Common myeloid progenitor, CD34-positive (primary cell): ENCODE measurements around the gene MATN1.

ENCODE experiments used
- CTCF ChIA-PET: fragments of 350-600 bp; sonication (Branson Sonifier 250); formaldehyde crosslinking; loops from one replicate; lab custom pipeline; 2021; ENCODE audit warnings: antibody characterized with exemption; lab: Charles Lee
- POLR2A ChIA-PET: fragments of 350-600 bp; sonication (Branson Sonifier 250); formaldehyde crosslinking; loops from one replicate; lab custom pipeline; 2021; ENCODE audit warnings: antibody characterized with exemption; lab: Charles Lee
- DNase-seq, 3 donors: peaks; one replicate each; pipeline versions ENCODE4 v3.0.0 to v3.0.0-alpha.2; 2013
- H3K27ac ChIP-seq, 2 experiments: 1 replicate in 1 of 2; 2 replicates in 1 of 2; pipeline ENCODE4 v1.7.0; 2013; ENCODE audit warnings: inconsistent platforms in 2 of 2, low read length in 2 of 2, mild to moderate bottlenecking in 2 of 2, low read depth in 1 of 2, moderate library complexity in 1 of 2; ENCODE audit not compliant: severe bottlenecking in 2 of 2, insufficient read depth in 1 of 2, poor library complexity in 1 of 2
- H3K27me3 ChIP-seq, 5 experiments: replicated peaks in 2 of 5; 1 replicate in 3 of 5; 2 replicates in 2 of 5; pipeline versions ENCODE4 v1.6.1 to v1.7.0; 2013; ENCODE audit warnings: low read length in 4 of 5, mild to moderate bottlenecking in 2 of 5, moderate library complexity in 2 of 5, inconsistent platforms in 1 of 5; ENCODE audit not compliant: insufficient read depth in 5 of 5, control insufficient read depth in 4 of 5
- H3K36me3 ChIP-seq, 4 experiments: 1 replicate in 2 of 4; 2 replicates in 2 of 4; pipeline versions ENCODE4 v1.6.1 to v1.7.0; 2013; ENCODE audit warnings: low read length in 3 of 4, control low read depth in 1 of 4, mild to moderate bottlenecking in 1 of 4; ENCODE audit not compliant: control insufficient read depth in 4 of 4, insufficient read depth in 4 of 4
- H3K4me1 ChIP-seq, 4 experiments: 1 replicate in 3 of 4; 2 replicates in 1 of 4; pipeline versions ENCODE4 v1.6.1 to v1.7.1; 2013; ENCODE audit warnings: low read length in 3 of 4, mild to moderate bottlenecking in 3 of 4, control low read depth in 1 of 4, inconsistent platforms in 1 of 4, moderate library complexity in 1 of 4; ENCODE audit not compliant: control insufficient read depth in 4 of 4, insufficient read depth in 4 of 4; ENCODE audit errors: control extremely low read depth in 1 of 4
- H3K4me3 ChIP-seq, 7 experiments: 1 replicate in 4 of 7; 2 replicates in 3 of 7; pipeline versions ENCODE4 v1.5.1 to v1.7.0; 2013; ENCODE audit warnings: mild to moderate bottlenecking in 7 of 7, low read length in 6 of 7, moderate library complexity in 6 of 7, inconsistent platforms in 2 of 7, low read depth in 2 of 7, control low read depth in 1 of 7; ENCODE audit not compliant: insufficient read depth in 4 of 7, control insufficient read depth in 1 of 7; ENCODE audit errors: extremely low read depth in 1 of 7
- H3K9me3 ChIP-seq, 5 experiments: 1 replicate in 4 of 5; 2 replicates in 1 of 5; pipeline versions ENCODE4 v1.6.1 to v1.7.1; 2013; ENCODE audit warnings: low read length in 4 of 5, mild to moderate bottlenecking in 2 of 5, inconsistent platforms in 1 of 5, low read depth in 1 of 5, moderate library complexity in 1 of 5; ENCODE audit not compliant: control insufficient read depth in 4 of 5, insufficient read depth in 2 of 5; ENCODE audit errors: control extremely low read depth in 1 of 5
- WGBS: methylation state at CpG from one replicate; pipeline ENCODE4 v1.1.5; 2013; ENCODE audit not compliant: insufficient coverage; 5-methylcytosine and 5-hydroxymethylcytosine counted together

MATN1 gene

DNA sequence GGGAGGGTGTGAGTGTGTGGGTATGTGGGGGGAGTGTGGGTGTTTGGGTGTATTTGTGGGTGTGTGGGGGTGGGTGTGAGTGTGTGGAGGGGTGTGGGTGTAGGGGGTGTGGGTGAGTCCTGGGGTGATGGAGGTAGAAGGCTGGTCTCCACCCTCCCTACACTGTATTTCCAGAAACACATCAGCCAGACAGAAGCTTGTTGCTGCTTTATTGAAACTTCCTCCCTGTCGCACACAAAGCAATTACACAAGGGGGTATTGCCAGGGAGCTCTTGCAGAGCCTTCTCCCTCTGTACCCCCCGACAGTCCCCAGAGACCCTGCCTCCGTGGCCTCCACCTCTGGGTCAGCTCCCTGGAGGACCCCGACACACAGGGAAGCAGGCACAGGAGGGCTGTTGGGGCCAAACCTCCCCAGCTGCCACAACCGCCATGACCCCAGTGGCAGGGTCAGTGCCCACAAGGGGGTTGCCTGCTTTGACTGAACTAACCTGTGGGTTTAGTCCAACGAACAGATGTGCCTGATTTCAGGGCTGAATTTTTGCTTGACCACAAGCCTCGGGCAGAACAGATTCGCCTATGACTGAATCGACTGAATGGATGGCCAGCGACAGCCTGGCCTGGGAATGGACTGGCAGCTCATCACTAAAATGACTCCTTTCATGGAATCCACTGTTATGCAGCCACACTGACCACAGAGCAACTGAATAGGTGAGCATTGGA, 9.1 kb upstream of the MATN1 start:
- Histone ChIP-seq H3K27me3 (no peaks in the 10 kb centered on the region), H3K4me1 (peaks cover 0 to 16% (median 5%) of the 10 kb centered on the region in 4 experiments), H3K9me3 (no peaks in the 10 kb centered on the region), H3K4me3 (no peak overlapping the region), H3K27ac (no peak overlapping the region), H3K36me3 (peaks cover 25 to 52% (median 49%) of the 10 kb centered on the region in 4 experiments)
- POLR2A ChIA-PET, result interaction anchor here (0.6 to 2.7 kb wide), 7 partner anchors 8 to 757 kb away, joined by 3 to 27 read pairs (median 6); partner anchors contain the start of gene LAPTM5
- peak; percentile 38 to 78 (median 64) for DNase-seq
- WGBS, result 84% methylated on average over 9 of the region's 10 CpGs
- CTCF ChIA-PET, result interaction anchor here (0.8 to 7.6 kb wide), 9 partner anchors 9 to 46 kb away, joined by 3 to 82 read pairs (median 5); partner anchors contain the start of genes LAPTM5 and MATN1

DNA sequence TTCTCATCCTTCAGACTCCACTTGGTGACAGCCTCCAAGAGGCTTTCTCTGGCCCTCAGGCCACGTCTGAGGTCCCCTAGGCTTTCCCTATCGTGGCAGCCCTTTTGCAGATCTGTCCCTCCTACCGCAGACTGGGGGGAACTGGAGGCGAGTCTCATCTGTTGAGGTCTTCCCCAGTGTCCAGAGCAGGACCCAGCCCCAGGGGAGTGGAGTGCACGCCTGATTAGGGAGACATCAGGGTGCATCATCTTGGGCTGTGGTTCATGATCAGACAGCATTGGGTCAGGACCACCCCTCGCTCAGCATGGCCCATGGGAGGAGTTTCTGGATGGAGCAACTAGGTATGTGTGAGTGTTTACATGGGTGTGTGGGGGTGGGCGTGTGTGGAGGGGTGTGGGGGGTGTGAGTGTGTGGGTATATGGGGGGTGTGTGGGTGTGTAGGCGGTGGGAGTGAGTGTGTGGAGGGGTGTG, 8.5 kb upstream of the MATN1 start:
- POLR2A ChIA-PET, result interaction anchor here (0.9 to 2.7 kb wide), 6 partner anchors 8 to 47 kb away, joined by 4 to 27 read pairs (median 9); partner anchors contain the start of gene LAPTM5
- no peaks in the 10 kb centered on the region for H3K9me3 ChIP-seq
- CTCF ChIA-PET, result interaction anchor here (1.2 to 7.6 kb wide), 6 partner anchors 9 to 46 kb away, joined by 4 to 82 read pairs (median 6); partner anchors contain the start of gene MATN1

DNA sequence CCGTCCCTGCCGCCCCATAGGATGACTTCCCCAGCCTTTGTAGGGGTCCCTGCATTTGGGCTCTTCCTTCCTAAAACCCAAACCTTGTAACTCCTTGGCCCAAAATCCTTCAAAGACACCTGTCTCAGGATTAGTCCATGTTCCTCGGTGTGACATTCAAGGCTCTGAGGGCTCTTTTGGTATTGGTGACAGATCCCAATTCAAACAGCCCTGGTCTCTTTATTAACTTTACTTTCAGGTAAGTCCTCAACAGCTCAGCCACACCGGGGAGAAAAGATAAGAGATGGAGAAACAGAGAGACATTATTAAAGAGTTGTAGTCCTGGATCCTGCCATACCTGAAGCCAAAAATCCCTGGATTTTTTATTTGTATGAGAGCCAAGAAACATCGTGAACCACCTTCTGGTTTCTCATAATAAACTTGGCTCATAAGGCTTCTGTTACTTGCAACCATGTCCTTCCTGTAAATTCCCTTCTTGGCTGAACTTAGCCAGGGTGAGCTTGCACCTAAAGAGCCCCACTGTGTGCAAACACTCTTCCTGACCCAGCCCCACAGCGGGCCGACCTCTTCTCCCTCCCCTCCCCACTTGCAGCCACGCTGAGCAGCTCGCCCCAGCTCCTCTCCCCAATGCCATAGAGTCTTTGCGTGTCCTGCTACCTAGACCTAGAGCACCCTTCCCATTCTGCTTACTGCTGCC, 7.9 kb upstream of the MATN1 start:
- Histone ChIP-seq H3K9me3 (no peaks in the 10 kb centered on the region), H3K36me3 (peaks cover 25 to 41% (median 37%) of the 10 kb centered on the region in 4 experiments), H3K27me3 (no peaks in the 10 kb centered on the region), H3K4me1 (peaks cover 0 to 16% (median 5%) of the 10 kb centered on the region in 4 experiments), H3K4me3 (no peak overlapping the region), H3K27ac (no peak overlapping the region)
- no peak for DNase-seq
- WGBS, result 94% methylated on average over 10 of the region's 10 CpGs
- CTCF ChIA-PET, result interaction anchor here (0.9 to 7.6 kb wide), 4 partner anchors 11 to 51 kb away, joined by 3 to 82 read pairs (median 28); partner anchors contain the start of gene MATN1
- POLR2A ChIA-PET, result interaction anchor here (1.4 kb wide), 1 partner anchor 12 kb away, joined by 6 read pairs; no protein-coding TSS in a partner anchor

More for the DNA sequence above, 8.5 kb upstream of the MATN1 start:
- H3K4me1 ChIP-seq, result peaks cover 0 to 16% (median 5%) of the 10 kb centered on the region in 4 experiments
- peaks cover 25 to 46% (median 43%) of the 10 kb centered on the region in 4 experiments for H3K36me3 ChIP-seq
- no peak overlapping the region for H3K27ac ChIP-seq
- DNase-seq, result no peak
- H3K27me3 ChIP-seq, result no peaks in the 10 kb centered on the region
- no peak overlapping the region for H3K4me3 ChIP-seq
- WGBS, result 87% methylated on average over 8 of the region's 8 CpGs

DNA sequence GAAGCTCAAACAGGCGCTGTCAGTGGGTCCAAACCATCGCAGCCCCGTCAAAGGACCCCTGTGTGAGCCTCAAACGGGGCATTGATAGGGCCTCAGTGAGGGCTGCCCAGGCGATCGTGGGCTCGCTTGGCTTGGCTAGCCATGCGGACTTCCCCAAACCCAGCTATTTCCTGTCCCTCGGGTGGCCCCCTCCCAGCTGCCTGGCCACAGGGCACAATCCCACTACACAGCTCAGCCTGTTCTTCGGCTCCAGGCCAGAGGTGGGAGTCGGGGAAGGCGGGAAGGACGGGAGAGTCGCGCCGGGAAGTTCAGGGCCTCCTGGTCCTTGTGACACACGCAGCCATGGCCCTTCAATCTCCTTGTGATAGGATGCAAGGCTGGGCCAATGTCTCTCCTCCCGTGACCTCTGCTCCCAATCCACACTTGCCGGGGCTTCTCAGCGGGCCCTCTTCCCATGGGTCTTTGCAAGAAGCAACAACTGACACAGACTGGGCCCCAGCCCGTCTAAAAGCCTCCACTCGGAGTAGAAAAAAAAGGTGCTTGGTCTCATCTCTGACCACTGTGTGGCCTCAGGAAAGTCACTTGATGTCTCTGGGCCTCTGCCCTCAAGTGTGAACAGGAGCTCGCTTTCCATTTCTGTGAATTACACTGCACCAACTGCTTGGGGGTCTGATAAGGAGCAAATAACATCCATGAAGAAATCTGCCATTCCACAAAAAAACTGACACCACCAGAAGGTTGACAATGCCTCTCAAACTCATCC, 7.1 kb upstream of the MATN1 start:
- Histone ChIP-seq H3K27ac (no peak overlapping the region), H3K27me3 (no peaks in the 10 kb centered on the region), H3K4me1 (peaks cover 0 to 16% (median 5%) of the 10 kb centered on the region in 4 experiments), H3K36me3 (peaks cover 19 to 33% (median 30%) of the 10 kb centered on the region in 4 experiments), H3K9me3 (no peaks in the 10 kb centered on the region), H3K4me3 (no peak overlapping the region)
- ChIA-PET POLR2A (interaction anchor here (0.7 to 0.9 kb wide), 2 partner anchors 12 to 27 kb away, joined by 3 to 4 read pairs; partner anchors contain the start of gene LAPTM5), CTCF (interaction anchor here (0.9 to 7.6 kb wide), 10 partner anchors 10 to 199 kb away, joined by 3 to 82 read pairs (median 4); partner anchors contain the start of gene MATN1)
- 82% methylated on average over 20 of the region's 23 CpGs for WGBS
- DNase-seq, result no peak

DNA sequence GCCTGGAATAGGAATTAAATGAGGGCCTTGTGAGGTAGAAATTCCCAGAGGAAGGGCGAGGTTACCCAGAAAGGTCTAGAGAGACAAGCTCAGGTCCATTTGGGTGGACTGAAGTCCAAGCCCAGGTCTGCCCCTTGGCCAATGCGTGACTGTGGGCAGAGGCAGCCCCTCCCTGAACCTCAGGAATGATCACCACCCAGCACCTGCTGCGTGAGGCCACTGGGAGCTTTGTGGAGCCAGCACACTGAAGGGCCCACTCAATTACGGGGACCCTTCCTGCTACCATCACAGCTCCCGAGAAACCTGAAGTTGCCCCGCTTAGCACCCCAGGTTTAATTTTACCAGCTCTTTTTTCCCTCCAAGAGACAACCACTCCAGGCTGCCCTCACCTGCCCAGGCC, 6.5 kb upstream of the MATN1 start:
- Histone ChIP-seq H3K4me3 (no peak overlapping the region), H3K27ac (no peak overlapping the region), H3K4me1 (peaks cover 0 to 16% (median 5%) of the 10 kb centered on the region in 4 experiments), H3K9me3 (no peaks in the 10 kb centered on the region), H3K27me3 (no peaks in the 10 kb centered on the region), H3K36me3 (peaks cover 14 to 27% (median 25%) of the 10 kb centered on the region in 4 experiments)
- ChIA-PET POLR2A (interaction anchor here (0.7 to 0.9 kb wide), 2 partner anchors 11 to 28 kb away, joined by 3 to 4 read pairs; partner anchors contain the start of gene LAPTM5), CTCF (interaction anchor here (0.9 to 7.6 kb wide), 9 partner anchors 9 to 200 kb away, joined by 3 to 82 read pairs (median 5); partner anchors contain the start of gene MATN1)
- 92% methylated on average over 6 of the region's 6 CpGs for WGBS
- DNase-seq, result no peak
